HG03045 (cell line): ENCODE data around the gene FAM114A1.
A peak's percentile ranks its signal among the peaks of the same experiment; 100 is the strongest.

Source experiments
- ATAC-seq: cut with Tn5 transposase; IDR thresholded peaks from one replicate; pipeline ENCODE4 v1.9.1; 2021; ENCODE audit warnings: mild to moderate bottlenecking, moderate library complexity; ENCODE audit not compliant: unreplicated experiment

The FAM114A1 gene

GRCh38 chr4:38867478-38868058, at the start of gene FAM114A1:
FAM114A1 (plus strand) TSS chr4:38867806; CDS start chr4:38878079, 10,273 bp downstream.
- peak; percentile 94 for ATAC-seq

- ATAC-seq = peak; percentile 53
These were observed 49.1 kb upstream of the FAM114A1 start for GRCh38 chr4:38818441-38818976.

DNA sequence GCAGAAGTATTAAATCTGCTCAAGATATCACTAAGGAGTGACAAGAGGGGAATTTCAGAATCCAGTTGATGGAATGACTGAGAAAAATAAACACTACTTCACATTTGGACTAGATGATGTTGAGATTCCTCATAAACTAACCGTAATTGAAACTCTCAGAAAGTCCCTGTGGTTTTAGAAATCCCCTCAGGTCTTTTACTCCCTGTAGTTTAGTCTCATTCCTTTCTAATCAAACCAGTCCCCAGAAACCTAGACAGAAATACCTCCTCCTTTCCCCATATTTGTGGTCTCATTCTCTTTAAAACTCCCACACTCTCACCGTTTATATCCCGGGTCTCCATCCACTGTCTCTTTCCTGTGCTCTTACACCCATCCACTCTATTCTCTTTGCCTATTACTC, 48.0 kb upstream of the FAM114A1 start:
- no peak for ATAC-seq

GRCh38 chr4:38820329-38821061, 47.1 kb upstream of the FAM114A1 start:
- peak; percentile 36 for ATAC-seq

GRCh38 chr4:38821739-38822138, 45.9 kb upstream of the FAM114A1 start:
- ATAC-seq = no peak

- ATAC-seq = no peak
These were observed 44.8 kb upstream of the FAM114A1 start for GRCh38 chr4:38822748-38823303.

GRCh38 chr4:38823766-38824165, 43.8 kb upstream of the FAM114A1 start:
- ATAC-seq = no peak

DNA sequence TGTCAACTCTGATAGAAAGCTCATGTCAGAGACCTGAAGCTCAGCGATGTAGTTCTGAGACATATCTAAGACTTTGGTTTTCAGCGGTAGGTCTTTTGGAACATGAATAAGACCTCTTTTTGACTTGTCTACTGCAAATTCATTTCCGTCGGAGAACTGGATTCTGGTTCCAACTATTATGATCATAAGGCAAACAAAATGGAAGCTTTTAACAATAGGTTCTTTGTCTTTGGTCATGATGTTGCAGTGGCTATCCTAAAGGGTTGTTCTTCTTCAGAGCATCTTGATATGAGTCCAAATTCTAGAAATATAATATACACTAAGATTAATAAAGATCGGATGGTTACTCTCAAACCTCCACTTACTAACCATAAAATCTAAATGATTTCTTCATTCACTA, 38.4 kb upstream of the FAM114A1 start:
- no peak for ATAC-seq

GRCh38 chr4:38831653-38832052, 36.0 kb upstream of the FAM114A1 start:
- ATAC-seq = no peak

- no peak for ATAC-seq
These were observed 35.4 kb upstream of the FAM114A1 start for GRCh38 chr4:38832206-38832605.

DNA sequence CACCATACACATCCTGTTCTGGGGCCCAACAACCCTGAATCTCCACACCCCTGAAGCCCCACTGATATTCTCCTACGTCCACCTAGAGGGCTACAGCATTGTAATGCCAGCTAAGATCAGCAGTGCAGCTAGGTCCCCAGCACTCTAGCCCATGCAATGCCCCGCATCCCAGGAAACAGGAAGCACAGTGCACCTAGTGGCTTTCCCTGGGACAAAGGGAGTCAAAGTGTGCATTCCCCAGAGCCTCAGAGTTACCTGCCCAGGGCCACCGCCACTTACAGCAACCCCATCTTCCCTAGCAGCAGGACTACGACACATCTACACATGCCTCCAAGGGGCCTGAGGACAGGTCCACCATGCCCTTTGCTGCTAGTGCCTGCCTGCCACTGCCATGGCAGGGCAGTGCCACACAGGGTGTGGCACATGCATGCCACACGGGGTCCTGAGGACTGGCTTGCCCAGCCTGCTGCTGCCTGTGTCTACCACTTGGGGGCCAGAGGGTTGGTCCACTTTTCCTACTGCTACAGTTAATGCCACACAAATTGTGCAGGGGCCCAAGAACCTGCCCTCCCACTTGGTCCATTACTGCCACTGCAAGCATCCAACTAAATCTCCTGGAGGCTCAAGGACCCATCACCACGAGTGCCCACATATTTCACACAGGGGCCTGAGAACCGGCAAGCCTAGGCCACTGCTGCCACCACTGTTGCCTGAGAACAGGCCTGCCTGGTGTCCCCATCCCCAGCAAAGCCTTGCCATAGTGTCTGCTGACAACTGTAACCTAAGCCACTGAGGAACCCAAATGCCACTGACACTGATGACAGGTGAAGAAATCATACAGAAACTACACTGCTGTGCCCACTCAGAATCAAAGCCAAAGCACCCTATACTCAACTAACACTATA, 34.7 kb upstream of the FAM114A1 start:
- ATAC-seq = no peak

DNA sequence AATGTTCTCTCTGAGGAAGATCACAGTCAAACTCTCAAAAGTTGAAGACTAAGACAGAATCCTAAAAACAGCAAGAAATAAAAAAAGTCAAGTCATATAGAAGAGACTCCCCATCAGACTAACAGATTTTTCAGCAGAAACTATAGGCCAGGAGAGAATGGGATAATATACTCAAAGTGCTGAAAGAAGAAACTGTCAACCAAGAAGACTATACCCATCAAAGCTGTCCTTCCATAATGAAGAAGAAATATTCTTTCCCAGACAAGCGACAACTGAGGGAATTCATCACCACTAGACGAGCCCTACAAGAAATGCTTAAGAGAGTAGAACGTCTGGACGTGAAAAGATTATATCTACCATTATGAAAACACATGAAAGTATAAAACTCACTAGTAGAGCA, 33.0 kb upstream of the FAM114A1 start:
- ATAC-seq = no peak

- no peak for ATAC-seq
These were observed 30.3 kb upstream of the FAM114A1 start for GRCh38 chr4:38837334-38837733.

GRCh38 chr4:38837849-38838248, 29.8 kb upstream of the FAM114A1 start:
- no peak for ATAC-seq

DNA sequence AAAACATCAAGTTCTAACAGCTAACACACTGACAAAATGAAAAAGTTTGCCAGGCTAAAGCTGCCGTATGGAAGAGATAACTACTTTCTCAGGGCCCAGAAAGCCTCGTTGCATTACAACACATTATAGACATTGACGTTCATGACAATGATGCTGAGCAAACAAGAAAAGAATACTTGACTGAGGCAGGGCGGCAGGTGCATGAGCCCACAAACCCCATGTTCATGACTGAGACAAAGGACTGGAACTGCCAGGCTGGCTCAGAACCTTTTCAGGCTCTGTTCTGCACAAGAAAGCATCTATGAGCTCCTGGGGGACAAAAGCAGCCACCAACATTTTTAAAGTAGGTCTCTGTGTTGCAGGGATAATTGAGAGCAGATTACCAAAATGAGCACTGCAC, 24.6 kb upstream of the FAM114A1 start:
- no peak for ATAC-seq

GRCh38 chr4:38846015-38846414, 21.6 kb upstream of the FAM114A1 start:
- ATAC-seq = no peak

- ATAC-seq = no peak
These were observed 12.1 kb upstream of the FAM114A1 start for GRCh38 chr4:38855466-38855865.

- ATAC-seq = no peak
These were observed 11.6 kb upstream of the FAM114A1 start for GRCh38 chr4:38856046-38856445.

DNA sequence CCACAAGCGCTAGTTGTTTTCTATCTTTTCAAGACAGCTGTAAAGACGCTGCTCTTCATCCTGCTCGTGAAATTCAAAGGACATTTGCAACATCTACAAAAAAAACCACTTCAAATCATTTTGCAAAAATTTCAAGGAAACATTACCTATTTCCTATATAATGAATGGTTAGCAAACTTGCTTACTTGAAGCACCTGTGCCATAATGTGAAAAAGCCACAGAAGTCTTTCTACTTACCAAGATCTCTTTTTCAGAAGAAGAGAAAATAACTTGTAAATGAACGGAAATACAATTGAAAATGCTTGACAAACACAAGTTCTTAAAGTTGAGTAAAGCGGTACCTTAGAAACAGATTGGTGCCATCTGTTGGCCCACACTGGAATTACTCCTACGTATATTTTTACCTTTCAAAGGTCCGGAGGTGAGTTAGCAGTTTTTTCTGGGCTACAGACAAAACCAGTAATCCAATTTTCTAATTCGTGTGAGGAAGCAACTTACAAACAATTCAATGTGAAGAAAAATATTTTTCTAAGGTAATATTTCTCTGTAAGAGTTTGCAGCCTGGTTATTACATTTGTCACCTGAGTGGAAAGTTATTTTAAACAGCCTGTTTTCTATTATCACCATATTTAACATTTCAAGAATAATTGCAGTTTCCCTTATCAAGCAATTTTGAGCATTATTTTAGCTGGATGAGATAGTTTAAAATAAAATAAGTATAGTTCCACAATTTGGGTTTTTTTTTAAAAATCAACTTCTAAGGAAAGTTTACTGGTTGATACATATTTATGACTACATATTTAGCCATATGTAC, 10.9 kb upstream of the FAM114A1 start, which contains the start of gene TLR6:
Gene TLR6 (minus strand): TSS at position 294 of the 814 bp plus-strand sequence. CDS start 27,344 bp downstream, outside the sequence.
- peak; percentile 51 for ATAC-seq
